GM19397 (cell line): ENCODE measurements around the gene BPIFB6.

Source experiments
- ATAC-seq: cut with Tn5 transposase; IDR thresholded peaks from one replicate; pipeline ENCODE4 v1.9.1; 2021; ENCODE audit warnings: mild to moderate bottlenecking, moderate library complexity; ENCODE audit not compliant: unreplicated experiment

Gene BPIFB6

GRCh38 chr20:33000802-33001466, 30.5 kb upstream of the BPIFB6 start:
- ATAC-seq, result no peak

- no peak for ATAC-seq
Measured at GRCh38 chr20:33002087-33002808, 29.2 kb upstream of the BPIFB6 start.

GRCh38 chr20:33004141-33004751, 27.2 kb upstream of the BPIFB6 start, which contains the start of gene SUN5:
Gene SUN5 (minus strand): TSS chr20:33004433. CDS start chr20:33004340, 93 bp downstream.
- ATAC-seq, result no peak

GRCh38 chr20:33005132-33005566, 26.3 kb upstream of the BPIFB6 start:
- no peak for ATAC-seq

GRCh38 chr20:33005908-33006775, 25.3 kb upstream of the BPIFB6 start:
- ATAC-seq, result no peak

- no peak for ATAC-seq
Measured at GRCh38 chr20:33006776-33007375, 24.6 kb upstream of the BPIFB6 start.

- ATAC-seq, result no peak
Measured at GRCh38 chr20:33007376-33008335, 23.8 kb upstream of the BPIFB6 start, which contains the start of gene BPIFB2. Gene BPIFB2 (plus strand): TSS chr20:33007704. CDS start chr20:33008575, 871 bp downstream.

GRCh38 chr20:33008336-33009213, 22.9 kb upstream of the BPIFB6 start:
- no peak for ATAC-seq

- ATAC-seq, result no peak
Measured at GRCh38 chr20:33009214-33010132, 22.0 kb upstream of the BPIFB6 start.

- ATAC-seq, result no peak
Measured at GRCh38 chr20:33010133-33010504, 21.3 kb upstream of the BPIFB6 start.

- no peak for ATAC-seq
Measured at GRCh38 chr20:33010674-33011449, 20.6 kb upstream of the BPIFB6 start.

- ATAC-seq, result no peak
Measured at GRCh38 chr20:33012327-33013189, 18.9 kb upstream of the BPIFB6 start.

- ATAC-seq, result no peak
Measured at GRCh38 chr20:33013701-33014326, 17.6 kb upstream of the BPIFB6 start.

- no peak for ATAC-seq
Measured at GRCh38 chr20:33014336-33015113, 16.9 kb upstream of the BPIFB6 start.
